Skeletal muscle tissue (tissue), 4 donors: ENCODE data around the gene IRAG1. TPM values are rescaled to one million over a fixed set of nuclear protein-coding genes. Genes with fewer than 3 reads are reported as not detected.

Experiments
- H3K27ac ChIP-seq: one replicate; pipeline ENCODE4 v1.7.0; 2013; ENCODE audit warnings: mild to moderate bottlenecking, low read depth, low read length, inconsistent platforms
- H3K27me3 ChIP-seq, 3 donors: one replicate each; pipeline ENCODE4 v1.7.0; 2013; ENCODE audit warnings: low read length in 3 of 3; ENCODE audit not compliant: control insufficient read depth in 3 of 3, insufficient read depth in 3 of 3
- H3K36me3 ChIP-seq, 3 donors: one replicate each; pipeline ENCODE4 v1.7.0; 2013; ENCODE audit warnings: low read length in 3 of 3; ENCODE audit not compliant: control insufficient read depth in 3 of 3, insufficient read depth in 3 of 3
- H3K4me1 ChIP-seq, 3 donors: one replicate each; pipeline ENCODE4 v1.7.0; 2013; ENCODE audit warnings: low read length in 3 of 3, mild to moderate bottlenecking in 3 of 3; ENCODE audit not compliant: control insufficient read depth in 3 of 3, insufficient read depth in 3 of 3
- H3K4me3 ChIP-seq, 3 donors: one replicate each; pipeline ENCODE4 v1.7.0; 2013; ENCODE audit warnings: low read length in 3 of 3
- H3K9ac ChIP-seq, 3 donors: one replicate each; pipeline ENCODE4 v1.7.0; 2013; ENCODE audit warnings: low read length in 3 of 3, mild to moderate bottlenecking in 3 of 3, moderate library complexity in 2 of 3, low read depth in 1 of 3
- H3K9me3 ChIP-seq, 3 donors: one replicate each; pipeline ENCODE4 v1.7.0; 2013; ENCODE audit warnings: low read length in 3 of 3; ENCODE audit not compliant: control insufficient read depth in 3 of 3
- total RNA-seq: library from RNA; depleted of rRNA; stranded (reverse); fragments of >200 nt; gene quantifications from one replicate; pipeline ENCODE4 v1.2.3, GENCODE V29; 2014
- donor health status: Osteomylitis.

Gene IRAG1
- total RNA-seq, 1 donor from 2014 or later, result 2.6 TPM

DNA sequence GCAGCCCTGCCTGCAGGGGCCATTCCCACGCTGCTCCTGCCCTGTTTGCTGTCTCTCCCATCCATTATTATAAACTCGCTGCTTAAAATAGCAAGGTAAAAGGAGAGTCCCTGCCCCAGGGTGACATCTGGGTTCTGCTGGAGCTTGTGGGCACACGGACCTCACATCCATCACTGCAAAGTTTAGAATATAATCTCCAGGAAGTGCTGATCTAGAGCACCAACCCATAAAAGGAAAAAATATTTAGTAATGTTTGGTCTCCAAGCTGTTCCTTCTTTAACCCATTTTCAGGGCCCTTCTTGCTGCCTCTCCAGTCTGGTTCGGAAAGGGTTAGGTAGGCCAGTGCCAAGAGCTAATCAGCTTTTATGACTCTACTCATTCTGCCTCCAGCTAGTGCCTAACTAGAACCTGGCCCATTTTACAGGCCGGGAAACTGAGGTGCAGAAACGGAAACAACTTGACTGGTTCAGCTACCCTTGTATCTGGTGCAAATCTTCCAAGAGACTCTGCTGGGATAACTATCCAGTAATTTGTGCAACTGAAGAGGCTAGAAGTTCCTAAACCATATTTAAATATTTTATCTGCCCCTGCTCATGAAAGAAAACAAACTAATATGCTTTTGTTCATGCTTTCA, 37.5 kb downstream of the IRAG1 start:
- H3K27ac ChIP-seq, result peak overlapping the region; percentile 9
- no peaks in the 10 kb centered on the region for H3K27me3 ChIP-seq
- H3K4me3 ChIP-seq, result no peak overlapping the region
- H3K36me3 ChIP-seq, result no peaks in the 10 kb centered on the region
- H3K9ac ChIP-seq, result no peak overlapping the region
- peaks cover 42 to 45% (median 45%) of the 10 kb centered on the region in 3 donors for H3K4me1 ChIP-seq
- no peaks in the 10 kb centered on the region for H3K9me3 ChIP-seq

DNA sequence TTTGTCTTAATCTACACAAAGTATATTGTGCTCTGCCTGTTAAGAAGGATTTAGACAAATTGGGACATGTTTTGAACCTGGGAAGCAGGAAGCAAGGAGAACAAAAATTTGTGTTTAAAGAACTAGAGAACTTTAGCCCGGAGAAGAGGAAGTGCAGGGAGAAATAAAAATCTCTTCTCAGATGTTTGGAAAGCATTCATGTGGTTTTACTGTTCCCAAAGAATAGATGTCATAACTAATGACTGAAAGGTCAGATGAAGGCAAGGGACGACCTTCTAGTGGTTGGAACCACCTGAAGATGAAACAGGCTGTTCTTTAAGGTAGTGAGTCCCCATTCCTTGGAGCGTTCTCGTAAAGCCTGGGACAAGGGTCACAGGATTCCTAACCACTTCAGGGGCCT, 38.3 kb downstream of the IRAG1 start:
- H3K9me3 ChIP-seq, result no peaks in the 10 kb centered on the region
- peaks cover 37 to 45% (median 45%) of the 10 kb centered on the region in 3 donors for H3K4me1 ChIP-seq
- H3K27ac ChIP-seq, result peak overlapping the region; percentile 9
- no peaks in the 10 kb centered on the region for H3K36me3 ChIP-seq
- no peak overlapping the region for H3K9ac ChIP-seq
- H3K4me3 ChIP-seq, result no peak overlapping the region
- no peaks in the 10 kb centered on the region for H3K27me3 ChIP-seq

GRCh38 chr11:10654811-10655150, 38.8 kb downstream of the IRAG1 start:
- no peaks in the 10 kb centered on the region for H3K27me3 ChIP-seq
- H3K27ac ChIP-seq, result peak overlapping the region; percentile 12
- peaks cover 34 to 42% (median 41%) of the 10 kb centered on the region in 3 donors for H3K4me1 ChIP-seq
- H3K9me3 ChIP-seq, result no peaks in the 10 kb centered on the region
- peak overlapping the region in 1 of 3 donors; percentile 12 for H3K9ac ChIP-seq
- no peak overlapping the region for H3K4me3 ChIP-seq
- no peaks in the 10 kb centered on the region for H3K36me3 ChIP-seq

DNA sequence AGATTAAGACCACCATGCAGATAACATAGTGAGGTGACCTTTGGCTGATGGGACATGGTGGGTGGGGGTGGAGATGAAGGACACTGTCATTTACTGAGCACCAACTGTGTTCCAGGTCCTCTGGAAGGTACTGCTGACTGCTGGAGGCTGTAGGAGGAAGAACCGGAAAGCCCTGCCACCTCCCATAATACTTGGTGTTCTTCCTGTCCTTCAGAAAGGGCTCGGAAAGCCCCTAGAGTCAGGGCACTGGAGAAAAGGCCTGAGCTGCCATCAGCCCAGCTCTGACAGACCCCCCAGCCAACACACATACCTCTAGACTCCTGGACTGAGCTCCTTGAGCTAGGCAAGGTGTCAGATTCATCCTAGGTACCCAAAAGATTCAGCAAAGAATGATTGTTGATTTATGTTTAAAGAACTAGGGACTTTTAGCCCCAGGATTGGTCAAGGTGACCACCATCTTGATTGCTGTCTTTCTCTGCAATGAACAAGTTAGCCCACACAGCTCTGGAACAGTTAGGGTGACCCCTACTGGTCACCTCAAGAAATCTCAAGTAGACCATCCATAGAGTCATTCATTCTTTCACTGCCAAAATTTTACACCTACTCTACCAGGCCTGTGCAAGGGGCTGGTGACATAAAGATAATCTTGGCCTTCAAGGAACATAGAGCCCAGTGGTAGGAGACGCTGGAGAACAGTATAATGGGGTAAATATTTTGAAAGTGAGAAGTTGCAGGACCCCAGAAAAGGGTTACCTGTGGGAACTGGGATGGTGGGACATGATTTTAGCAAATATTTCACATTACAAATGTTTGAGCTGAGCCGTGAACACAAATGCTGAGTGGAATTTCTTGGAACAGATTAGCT, 39.4 kb downstream of the IRAG1 start:
- H3K4me1 ChIP-seq, result peaks cover 31 to 36% (median 36%) of the 10 kb centered on the region in 3 donors
- H3K36me3 ChIP-seq, result no peaks in the 10 kb centered on the region
- H3K4me3 ChIP-seq, result no peak overlapping the region
- H3K27me3 ChIP-seq, result no peaks in the 10 kb centered on the region
- H3K9me3 ChIP-seq, result no peaks in the 10 kb centered on the region
- H3K27ac ChIP-seq, result peak overlapping the region; percentile 12
- H3K9ac ChIP-seq, result peak overlapping the region in 1 of 3 donors; percentile 12

GRCh38 chr11:10653261-10653660, 40.3 kb downstream of the IRAG1 start:
- no peak overlapping the region for H3K27ac ChIP-seq
- H3K27me3 ChIP-seq, result no peaks in the 10 kb centered on the region
- H3K4me3 ChIP-seq, result no peak overlapping the region
- H3K9ac ChIP-seq, result no peak overlapping the region
- peaks cover 0 to 1% (median 0%) of the 10 kb centered on the region in 3 donors for H3K36me3 ChIP-seq
- peaks cover 24 to 27% (median 27%) of the 10 kb centered on the region in 3 donors for H3K4me1 ChIP-seq
- no peaks in the 10 kb centered on the region for H3K9me3 ChIP-seq

DNA sequence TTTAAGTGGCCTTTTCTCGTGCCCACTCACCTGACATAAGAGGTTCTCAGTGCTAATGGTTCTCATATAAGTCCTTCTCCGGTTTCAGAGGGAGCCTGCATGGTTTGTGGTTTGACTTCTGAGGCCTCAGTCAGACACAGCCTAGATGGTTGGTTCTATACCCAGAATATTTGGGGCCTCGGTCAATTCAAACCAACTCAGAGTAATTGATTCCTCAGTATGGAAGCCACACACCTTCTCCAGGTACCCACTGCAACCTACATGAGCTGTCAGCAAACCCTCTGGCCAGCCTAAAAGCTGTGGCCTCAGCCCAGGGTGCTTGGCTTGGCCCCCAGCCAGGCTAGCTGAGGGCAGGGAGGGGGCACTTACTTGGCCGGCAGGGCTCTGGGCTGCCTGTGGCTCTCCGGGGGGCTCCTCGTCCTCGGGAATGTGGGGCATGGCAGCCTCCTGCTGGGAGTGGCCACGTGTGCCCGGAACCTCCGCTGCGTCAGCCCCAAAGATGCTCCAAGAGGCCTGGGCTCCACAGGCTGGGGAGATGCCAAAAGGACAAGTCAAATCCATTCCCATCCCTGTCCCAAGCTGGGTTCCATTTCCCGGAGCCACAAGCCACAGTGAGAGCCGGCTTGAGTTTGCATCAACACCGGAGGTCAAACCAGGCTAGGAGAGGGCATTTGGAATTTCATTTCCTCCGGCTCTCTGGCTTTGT, 41.7 kb downstream of the IRAG1 start:
- no peaks in the 10 kb centered on the region for H3K9me3 ChIP-seq
- peaks cover 0 to 1% (median 0%) of the 10 kb centered on the region in 3 donors for H3K36me3 ChIP-seq
- H3K4me1 ChIP-seq, result peaks cover 11 to 20% (median 13%) of the 10 kb centered on the region in 3 donors
- peak overlapping the region; percentile 45 for H3K27ac ChIP-seq
- H3K9ac ChIP-seq, result no peak overlapping the region
- H3K27me3 ChIP-seq, result no peaks in the 10 kb centered on the region
- H3K4me3 ChIP-seq, result no peak overlapping the region

GRCh38 chr11:10650630-10651029, 42.9 kb downstream of the IRAG1 start:
- Histone ChIP-seq H3K9me3 (no peaks in the 10 kb centered on the region), H3K4me3 (no peak overlapping the region), H3K27me3 (no peaks in the 10 kb centered on the region), H3K27ac (no peak overlapping the region), H3K36me3 (peaks cover 0 to 1% (median 0%) of the 10 kb centered on the region in 3 donors), H3K4me1 (peaks cover 11 to 17% (median 12%) of the 10 kb centered on the region in 3 donors), H3K9ac (no peak overlapping the region)

DNA sequence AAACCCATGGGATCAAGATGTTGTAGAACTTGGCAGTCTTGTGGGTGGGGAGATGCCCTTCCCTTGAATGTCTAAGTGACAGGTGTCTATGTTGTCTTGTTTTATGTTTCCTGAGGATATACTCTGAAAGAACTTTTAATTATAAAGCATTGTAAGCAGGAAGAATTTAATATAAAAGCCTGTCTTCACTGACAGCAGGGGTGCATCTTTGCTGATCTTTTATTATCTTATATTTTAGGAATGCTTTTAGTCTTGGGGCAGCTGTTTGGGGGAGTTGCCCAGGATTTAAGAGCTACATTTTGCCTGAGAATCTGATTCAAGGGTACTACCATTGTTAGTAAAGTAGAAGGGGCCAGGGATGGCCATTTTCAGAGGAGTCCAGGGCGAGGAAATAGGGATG, 43.4 kb downstream of the IRAG1 start:
- H3K4me3 ChIP-seq, result no peak overlapping the region
- peaks cover 8 to 14% (median 11%) of the 10 kb centered on the region in 3 donors for H3K4me1 ChIP-seq
- H3K9me3 ChIP-seq, result no peaks in the 10 kb centered on the region
- no peak overlapping the region for H3K27ac ChIP-seq
- peaks cover 0 to 1% (median 0%) of the 10 kb centered on the region in 3 donors for H3K36me3 ChIP-seq
- H3K27me3 ChIP-seq, result no peaks in the 10 kb centered on the region
- no peak overlapping the region for H3K9ac ChIP-seq

DNA sequence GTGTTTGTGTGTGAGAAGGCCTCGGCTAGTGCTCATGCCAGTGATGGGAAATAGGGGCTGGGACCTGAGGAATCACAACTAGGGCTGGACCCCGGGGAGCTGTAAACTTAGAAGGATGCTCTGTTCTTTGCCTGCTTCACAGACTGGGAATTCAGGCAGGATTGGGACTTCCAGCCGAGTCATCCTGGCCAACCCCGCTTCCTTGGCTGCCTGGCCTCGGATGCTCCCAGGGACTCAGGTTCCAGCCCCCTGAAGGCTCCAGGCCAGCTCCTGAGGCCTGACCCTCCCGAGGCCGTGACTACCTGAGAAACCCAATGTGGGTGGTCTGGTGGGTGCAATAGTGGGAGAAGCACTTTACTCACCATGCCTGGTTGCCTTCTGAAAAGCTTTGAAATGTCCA, 44.7 kb downstream of the IRAG1 start:
- peak overlapping the region in 1 of 3 donors; percentile 6 for H3K9ac ChIP-seq
- peaks cover 6 to 9% (median 6%) of the 10 kb centered on the region in 3 donors for H3K4me1 ChIP-seq
- no peak overlapping the region for H3K4me3 ChIP-seq
- peak overlapping the region; percentile 22 for H3K27ac ChIP-seq
- no peaks in the 10 kb centered on the region for H3K9me3 ChIP-seq
- peaks cover 0 to 1% (median 0%) of the 10 kb centered on the region in 3 donors for H3K36me3 ChIP-seq
- no peaks in the 10 kb centered on the region for H3K27me3 ChIP-seq
